ENCODE measurements around the gene PCCA. TPM values are rescaled to one million over a fixed set of nuclear protein-coding genes. Genes with fewer than 3 reads are reported as not detected.
"Not testable (repeated sequence)": the region's sequence is repeated elsewhere in the genome, so short reads cannot be mapped to it uniquely, and the experiment has no call there.

Gene PCCA
- total and polyA plus RNA-seq, 5 donors = 35.6 to 56.2 (median 54.6) TPM

DNA sequence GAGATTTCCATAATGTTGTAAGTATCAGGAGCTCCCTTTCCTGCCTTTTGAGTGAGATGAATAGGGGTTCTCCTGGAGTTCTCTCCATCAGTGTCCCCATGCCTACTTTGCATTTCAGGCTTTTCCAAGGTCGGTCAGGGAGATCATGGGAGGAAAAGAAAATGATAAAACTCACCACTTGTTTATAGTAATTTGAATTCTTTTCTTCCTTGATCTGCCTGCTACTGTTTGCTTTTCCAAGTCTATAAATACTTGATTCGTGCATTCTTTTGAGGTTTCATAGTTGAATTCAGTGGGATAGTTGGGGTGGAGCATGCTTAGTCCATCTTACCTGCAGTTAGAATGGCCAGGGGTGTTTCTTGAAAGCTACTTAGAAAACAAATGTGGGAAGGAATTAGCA lies 51.5 kb downstream of the PCCA start:
- Histone ChIP-seq H3K27ac (ENCODE audit: low read length) (no peak overlapping the region), H3K9me3 (ENCODE audit: control insufficient read depth, low read length) (no peaks in the 10 kb centered on the region), H3K4me1 (ENCODE audit: control insufficient read depth, insufficient read depth, low read length) (no peaks in the 10 kb centered on the region), H3K27me3 (ENCODE audit: control insufficient read depth, insufficient read depth) (no peaks in the 10 kb centered on the region), H3K4me3 (ENCODE audit: low read length) (no peak overlapping the region)
- ATAC-seq (no peak), DNase-seq (no peak)
- intact Hi-C loops (cut with DNase I) = no loop called here
- 80% methylated on average over 2 of the region's 2 CpGs for WGBS

DNA sequence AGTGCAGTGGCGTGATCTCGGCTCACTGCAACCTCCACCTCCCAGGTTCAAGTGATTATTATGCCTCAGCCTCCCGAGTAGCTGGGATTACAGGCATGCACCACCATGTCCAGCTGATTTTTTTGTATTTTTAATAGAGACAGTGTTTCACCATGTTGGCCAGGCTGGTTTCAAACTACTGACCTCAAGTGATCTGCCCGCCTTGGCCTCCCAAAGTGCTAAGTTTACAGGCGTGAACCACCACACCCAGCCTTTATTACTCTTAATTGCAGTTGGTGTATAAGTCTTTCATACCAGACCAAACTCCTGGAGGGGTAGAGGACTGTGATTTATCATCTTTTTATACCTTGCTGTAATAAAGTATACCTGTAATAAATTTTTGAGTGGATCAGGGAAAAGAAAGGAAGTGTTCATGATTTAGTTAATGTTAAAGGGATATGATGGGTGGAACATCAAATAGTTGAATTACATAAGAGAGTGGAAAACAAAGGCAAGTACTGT lies 52.6 kb downstream of the PCCA start:
- 96% methylated on average over 5 of the region's 5 CpGs for WGBS

DNA sequence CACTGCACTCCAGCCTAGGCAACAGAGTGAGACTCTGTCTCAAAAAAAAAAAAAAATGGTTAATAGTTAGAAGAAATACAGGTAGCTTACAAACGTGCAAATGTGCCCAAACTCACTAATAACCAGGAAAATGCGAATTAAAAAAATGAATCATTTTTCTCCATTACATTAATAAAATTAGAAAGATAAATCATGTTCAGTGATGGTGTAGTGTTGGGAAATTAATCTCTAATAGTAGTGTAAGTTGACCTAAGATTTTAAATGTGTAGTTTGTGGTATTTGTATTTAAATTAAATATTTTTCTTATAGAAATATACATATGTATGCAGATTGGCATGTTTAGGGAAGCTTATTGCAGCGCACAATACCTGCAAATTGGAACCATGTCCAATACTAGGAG lies 57.6 kb downstream of the PCCA start:
- no peaks in the 10 kb centered on the region for H3K4me1 ChIP-seq (ENCODE audit: control insufficient read depth, insufficient read depth, low read length)
- H3K27ac ChIP-seq (ENCODE audit: low read length) = no peak overlapping the region
- no peaks in the 10 kb centered on the region for H3K9me3 ChIP-seq (ENCODE audit: control insufficient read depth, low read length)
- H3K4me3 ChIP-seq (ENCODE audit: low read length) = no peak overlapping the region
- DNase-seq (no peak), ATAC-seq (no peak)
- no peaks in the 10 kb centered on the region for H3K27me3 ChIP-seq (ENCODE audit: control insufficient read depth, insufficient read depth)
- 98% methylated on average over 3 of the region's 3 CpGs for WGBS
- intact Hi-C loops (cut with DNase I) = no loop called here

More for the DNA sequence above, 52.6 kb downstream of the PCCA start:
- H3K9me3 ChIP-seq (ENCODE audit: control insufficient read depth, low read length); H3K27ac ChIP-seq (ENCODE audit: low read length); DNase-seq; intact Hi-C loops (cut with DNase I); H3K4me3 ChIP-seq (ENCODE audit: low read length); H3K27me3 ChIP-seq (ENCODE audit: control insufficient read depth, insufficient read depth); ATAC-seq; H3K4me1 ChIP-seq (ENCODE audit: control insufficient read depth, insufficient read depth, low read length): not testable (repeated sequence)

DNA sequence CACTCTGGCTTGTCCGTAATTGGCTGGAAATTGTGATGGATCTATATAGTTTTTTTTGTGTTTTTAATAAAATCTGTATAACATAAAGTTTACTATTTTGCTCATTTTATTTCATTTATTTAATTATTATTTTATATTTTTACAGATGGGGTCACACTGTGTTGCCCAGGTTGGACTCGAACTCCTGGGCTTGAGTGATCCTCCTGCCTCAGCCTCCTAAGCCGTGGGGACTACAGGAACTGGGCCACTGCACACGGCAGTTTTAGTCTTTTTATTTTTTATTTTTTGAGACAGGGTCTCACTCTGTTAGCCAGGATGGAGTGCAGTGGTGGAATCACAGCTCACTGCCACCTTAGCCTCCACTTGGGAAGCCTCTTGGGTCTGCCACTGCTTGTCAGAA lies 58.9 kb downstream of the PCCA start:
- ATAC-seq (no peak), DNase-seq (no peak)
- no peak overlapping the region for H3K27ac ChIP-seq (ENCODE audit: low read length)
- WGBS = 92% methylated on average over 4 of the region's 4 CpGs
- H3K4me3 ChIP-seq (ENCODE audit: low read length) = no peak overlapping the region
- intact Hi-C loops (cut with DNase I) = no loop called here
- H3K9me3 ChIP-seq (ENCODE audit: control insufficient read depth, low read length) = no peaks in the 10 kb centered on the region
- no peaks in the 10 kb centered on the region for H3K4me1 ChIP-seq (ENCODE audit: control insufficient read depth, insufficient read depth, low read length)
- no peaks in the 10 kb centered on the region for H3K27me3 ChIP-seq (ENCODE audit: control insufficient read depth, insufficient read depth)

DNA sequence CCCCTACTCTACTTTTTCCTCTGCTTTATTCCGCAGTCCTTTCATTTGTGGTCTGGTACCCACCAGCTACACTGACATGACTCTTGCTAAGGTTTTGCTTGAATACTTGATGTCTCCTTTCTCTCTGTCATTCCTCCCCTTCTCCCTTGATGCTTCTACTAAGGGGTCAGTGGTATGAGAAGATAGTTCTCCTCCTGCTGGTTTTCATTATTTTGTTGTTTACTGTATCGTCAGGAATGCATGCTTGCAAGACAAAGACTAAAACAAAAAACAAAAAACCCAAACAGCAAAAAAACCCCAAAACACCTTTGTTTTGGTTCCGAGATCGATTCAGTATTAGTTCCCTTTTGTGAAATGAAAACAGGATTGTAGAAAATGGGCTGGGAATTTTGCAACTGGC lies 59.5 kb downstream of the PCCA start:
- ATAC-seq (no peak), DNase-seq (no peak)
- no peaks in the 10 kb centered on the region for H3K4me1 ChIP-seq (ENCODE audit: control insufficient read depth, insufficient read depth, low read length)
- 89% methylated on average over 4 of the region's 4 CpGs for WGBS
- H3K4me3 ChIP-seq (ENCODE audit: low read length) = no peak overlapping the region
- H3K9me3 ChIP-seq (ENCODE audit: control insufficient read depth, low read length) = no peaks in the 10 kb centered on the region
- no peaks in the 10 kb centered on the region for H3K27me3 ChIP-seq (ENCODE audit: control insufficient read depth, insufficient read depth)
- no peak overlapping the region for H3K27ac ChIP-seq (ENCODE audit: low read length)
- intact Hi-C loops (cut with DNase I) = no loop called here

DNA sequence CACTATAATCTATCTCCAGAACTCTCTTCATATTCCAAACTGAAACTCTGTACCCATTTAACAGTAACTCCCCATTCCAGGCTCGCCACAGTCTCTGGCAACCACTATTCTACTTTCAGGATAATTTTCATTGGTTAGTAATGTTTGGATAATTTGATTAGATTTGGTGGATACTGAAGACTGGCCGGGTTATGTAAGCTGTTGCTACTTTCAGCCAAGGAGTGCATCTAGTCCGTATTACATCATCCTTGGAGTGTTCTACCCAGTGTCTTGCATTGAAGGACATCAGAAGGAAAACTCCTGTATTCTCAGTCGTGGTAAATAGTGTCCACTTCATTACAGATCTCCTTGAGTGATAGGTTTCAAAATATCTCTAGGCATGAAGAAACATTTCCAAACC lies 60.5 kb downstream of the PCCA start:
- no peak for DNase-seq
- Histone ChIP-seq H3K27ac (ENCODE audit: low read length) (no peak overlapping the region), H3K4me3 (ENCODE audit: low read length) (no peak overlapping the region), H3K27me3 (ENCODE audit: control insufficient read depth, insufficient read depth) (no peaks in the 10 kb centered on the region), H3K9me3 (ENCODE audit: control insufficient read depth, low read length) (no peaks in the 10 kb centered on the region), H3K4me1 (ENCODE audit: control insufficient read depth, insufficient read depth, low read length) (no peaks in the 10 kb centered on the region)
- WGBS = 69% methylated on average over 4 of the region's 4 CpGs
- peak in 1 of 2 donors; percentile 26 for ATAC-seq
- intact Hi-C loops (cut with DNase I) = no loop called here

DNA sequence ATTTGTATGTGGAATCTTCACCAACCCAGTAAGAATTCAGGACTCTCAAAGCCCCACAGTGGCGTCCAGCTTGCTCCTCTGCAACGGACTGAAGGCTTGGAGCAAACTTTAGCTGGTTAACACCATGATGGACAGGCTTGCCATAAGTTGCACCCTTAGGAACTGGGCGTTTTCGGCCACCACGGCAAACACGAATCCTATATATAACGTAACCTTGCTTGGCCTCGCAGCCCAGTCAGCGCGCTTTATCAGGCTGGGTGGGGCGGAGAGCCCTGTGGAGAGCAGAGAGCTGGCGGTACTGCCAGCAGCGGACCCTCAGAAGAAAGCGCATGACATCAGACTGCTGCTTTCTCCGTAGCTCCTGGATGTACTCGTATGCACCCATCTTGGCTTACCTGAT lies 61.8 kb downstream of the PCCA start:
- intact Hi-C loops (cut with DNase I); DNase-seq; H3K4me3 ChIP-seq (ENCODE audit: low read length); H3K9me3 ChIP-seq (ENCODE audit: control insufficient read depth, low read length); H3K27ac ChIP-seq (ENCODE audit: low read length); ATAC-seq; H3K4me1 ChIP-seq (ENCODE audit: control insufficient read depth, insufficient read depth, low read length); H3K27me3 ChIP-seq (ENCODE audit: control insufficient read depth, insufficient read depth): not testable (repeated sequence)
- 94% methylated on average over 16 of the region's 16 CpGs for WGBS

DNA sequence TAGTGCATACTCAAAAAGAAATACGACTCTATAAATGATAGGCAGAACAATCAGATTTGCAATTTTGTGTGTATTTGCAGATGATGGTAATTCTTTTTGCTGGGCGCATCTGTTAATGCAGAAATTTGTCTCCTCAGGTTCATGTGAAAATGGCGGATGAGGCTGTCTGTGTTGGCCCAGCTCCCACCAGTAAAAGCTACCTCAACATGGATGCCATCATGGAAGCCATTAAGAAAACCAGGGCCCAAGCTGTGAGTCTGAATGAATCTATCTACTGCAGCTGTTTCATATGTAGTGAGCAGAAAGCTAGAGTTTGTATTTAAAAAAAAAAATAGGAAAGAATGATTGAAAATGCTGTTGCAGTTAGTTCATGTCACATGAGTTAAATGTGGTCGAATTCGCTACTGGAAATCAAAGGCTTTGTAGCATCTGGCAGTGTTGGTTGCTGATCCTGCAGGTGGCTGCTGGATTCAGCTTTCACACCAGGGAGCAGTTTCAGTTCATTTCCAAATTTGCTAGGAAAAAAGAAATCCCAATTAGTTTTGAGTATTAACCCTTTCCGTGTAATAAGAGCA lies 66.0 kb downstream of the PCCA start:
- no peak overlapping the region for H3K4me3 ChIP-seq (ENCODE audit: low read length)
- H3K9me3 ChIP-seq (ENCODE audit: control insufficient read depth, low read length) = no peaks in the 10 kb centered on the region
- no peaks in the 10 kb centered on the region for H3K27me3 ChIP-seq (ENCODE audit: control insufficient read depth, insufficient read depth)
- no peak overlapping the region for H3K27ac ChIP-seq (ENCODE audit: low read length)
- no peak for DNase-seq
- intact Hi-C loops (cut with DNase I) = no loop called here
- no peak for ATAC-seq
- 96% methylated on average over 6 of the region's 6 CpGs for WGBS
- no peaks in the 10 kb centered on the region for H3K4me1 ChIP-seq (ENCODE audit: control insufficient read depth, insufficient read depth, low read length)

DNA sequence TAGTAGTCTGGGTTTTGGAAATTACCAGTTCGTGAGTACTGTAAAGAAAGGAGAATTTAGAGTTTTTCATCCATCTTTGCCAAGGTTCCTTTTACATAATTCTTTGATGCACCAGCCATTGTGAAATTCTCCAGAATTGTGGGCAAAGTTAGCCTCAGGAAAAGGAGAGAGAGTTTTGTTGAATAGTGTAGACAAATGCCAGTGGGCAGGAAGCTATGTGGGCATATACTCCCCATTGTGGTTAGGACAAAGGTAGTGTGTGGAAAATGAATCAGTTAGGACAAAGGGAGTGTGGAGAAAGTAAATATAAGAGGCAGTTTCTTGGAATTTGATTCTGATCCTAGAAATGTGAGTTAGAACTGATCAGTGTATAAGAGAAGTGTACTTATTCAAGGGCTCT lies 67.9 kb downstream of the PCCA start:
- Histone ChIP-seq H3K9me3 (ENCODE audit: control insufficient read depth, low read length) (no peaks in the 10 kb centered on the region), H3K27ac (ENCODE audit: low read length) (no peak overlapping the region), H3K27me3 (ENCODE audit: control insufficient read depth, insufficient read depth) (no peaks in the 10 kb centered on the region), H3K4me1 (ENCODE audit: control insufficient read depth, insufficient read depth, low read length) (no peaks in the 10 kb centered on the region), H3K4me3 (ENCODE audit: low read length) (no peak overlapping the region)
- 89% methylated on average over 1 of the region's 1 CpG for WGBS
- intact Hi-C loops (cut with DNase I) = no loop called here
- ATAC-seq (no peak), DNase-seq (no peak)

DNA sequence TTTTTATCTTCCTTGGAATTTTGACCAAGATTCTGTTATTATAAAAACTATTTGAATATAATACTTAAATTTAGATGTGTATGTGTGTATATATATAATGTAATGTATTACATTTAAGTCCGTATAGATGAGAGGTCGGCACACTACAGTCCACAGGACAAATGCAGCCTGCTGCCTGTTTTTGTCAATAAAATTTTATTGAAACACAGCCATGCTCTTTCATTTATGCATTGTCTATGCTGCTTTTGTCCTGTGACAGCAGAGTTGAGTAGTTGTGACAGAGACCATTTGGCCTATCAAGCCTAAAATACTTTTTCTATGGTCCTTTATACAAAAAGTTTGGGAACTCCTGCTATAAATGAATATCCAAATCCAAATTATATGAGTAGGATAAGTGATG lies 69.7 kb downstream of the PCCA start:
- Histone ChIP-seq H3K27me3 (ENCODE audit: control insufficient read depth, insufficient read depth) (no peaks in the 10 kb centered on the region), H3K4me1 (ENCODE audit: control insufficient read depth, insufficient read depth, low read length) (no peaks in the 10 kb centered on the region), H3K4me3 (ENCODE audit: low read length) (no peak overlapping the region), H3K27ac (ENCODE audit: low read length) (no peak overlapping the region), H3K9me3 (ENCODE audit: control insufficient read depth, low read length) (no peaks in the 10 kb centered on the region)
- intact Hi-C loops (cut with DNase I) = no loop called here
- DNase-seq = no peak
- 73% methylated on average over 2 of the region's 2 CpGs for WGBS
- ATAC-seq = no peak

DNA sequence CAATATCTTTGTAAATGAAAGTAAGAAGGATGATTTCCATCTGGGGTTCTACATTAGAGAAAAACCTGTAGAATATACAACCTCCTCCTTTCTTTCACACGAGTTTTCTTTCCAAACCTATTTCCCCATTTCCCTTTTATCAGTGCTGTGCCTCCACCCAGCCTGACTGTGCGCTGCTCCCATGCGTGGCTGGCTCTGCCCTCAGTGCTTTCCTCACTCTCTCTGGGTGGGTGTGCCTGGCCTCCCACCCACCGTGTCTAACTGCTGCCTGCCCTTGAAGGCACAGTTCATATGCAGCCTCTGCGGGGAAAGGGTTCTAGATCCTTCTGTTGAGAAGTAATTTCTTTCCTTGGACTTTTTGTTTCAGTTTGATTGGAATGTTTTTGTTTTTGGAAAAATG lies 70.7 kb downstream of the PCCA start:
- no peak for ATAC-seq
- intact Hi-C loops (cut with DNase I) = no loop called here
- WGBS = 75% methylated on average over 5 of the region's 5 CpGs

DNA sequence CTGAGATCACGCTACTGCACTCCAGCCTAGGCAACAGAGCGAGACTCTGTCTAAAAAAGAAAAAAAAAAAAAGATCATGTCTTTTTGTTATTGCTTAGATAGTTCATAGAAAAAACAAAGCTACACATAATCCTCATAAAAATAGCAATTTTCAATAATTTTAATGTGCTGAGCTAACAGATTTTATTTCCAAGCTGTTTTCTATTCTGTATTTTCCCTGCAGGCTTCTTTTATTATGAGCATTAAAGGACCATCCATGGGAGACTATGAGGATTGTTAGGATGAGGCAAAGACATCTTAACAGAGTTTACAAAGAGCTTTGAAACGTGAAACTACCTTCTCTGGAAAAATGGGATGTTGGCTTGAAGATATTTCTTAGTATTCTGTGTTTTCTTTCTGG lies 71.6 kb downstream of the PCCA start:
- ATAC-seq (no peak), DNase-seq (no peak)
- Histone ChIP-seq H3K27me3 (ENCODE audit: control insufficient read depth, insufficient read depth) (no peaks in the 10 kb centered on the region), H3K27ac (ENCODE audit: low read length) (no peak overlapping the region), H3K4me1 (ENCODE audit: control insufficient read depth, insufficient read depth, low read length) (no peaks in the 10 kb centered on the region), H3K9me3 (ENCODE audit: control insufficient read depth, low read length) (no peaks in the 10 kb centered on the region), H3K4me3 (ENCODE audit: low read length) (no peak overlapping the region)
- WGBS = 91% methylated on average over 3 of the region's 3 CpGs
- intact Hi-C loops (cut with DNase I) = no loop called here

More for the DNA sequence above, 70.7 kb downstream of the PCCA start:
- H3K4me3 ChIP-seq (ENCODE audit: low read length) = no peak overlapping the region
- no peaks in the 10 kb centered on the region for H3K9me3 ChIP-seq (ENCODE audit: control insufficient read depth, low read length)
- no peaks in the 10 kb centered on the region for H3K4me1 ChIP-seq (ENCODE audit: control insufficient read depth, insufficient read depth, low read length)
- H3K27me3 ChIP-seq (ENCODE audit: control insufficient read depth, insufficient read depth) = no peaks in the 10 kb centered on the region
- H3K27ac ChIP-seq (ENCODE audit: low read length) = no peak overlapping the region
- no peak for DNase-seq
